Endothelial cell of umbilical vein (primary cell): ENCODE data around the gene PRR7.

Experiments
- EZH2 ChIP-seq: IDR thresholded peaks from 2 replicates; pipeline ENCODE4 v1.6.1; 2012; ENCODE audit warnings: borderline replicate concordance, low read depth, mild to moderate bottlenecking, moderate library complexity, low read length, inconsistent platforms; ENCODE audit not compliant: severe bottlenecking
- MYC ChIP-seq: IDR thresholded peaks from one replicate; pipeline ENCODE4 v1.6.1; 2011; ENCODE audit warnings: mild to moderate bottlenecking, low read depth, low read length
- POLR2A ChIP-seq: IDR thresholded peaks from 2 replicates; pipeline ENCODE4 v1.6.1; 2012; ENCODE audit warnings: low read depth, mild to moderate bottlenecking, control low read depth, low read length
- TF ChIP-seq, protein P1 (sequence below), 2 donors: IDR thresholded peaks; 1 replicate in 1 of 2; 2 replicates in 1 of 2; pipeline ENCODE4 v1.5.1; 2011; ENCODE audit warnings: low read length in 2 of 2, mild to moderate bottlenecking in 2 of 2, moderate library complexity in 2 of 2, control low read depth in 1 of 2, inconsistent platforms in 1 of 2, low read depth in 1 of 2; ENCODE audit not compliant: insufficient read depth in 1 of 2; ENCODE audit errors: extremely low read depth in 1 of 2

DNA sequence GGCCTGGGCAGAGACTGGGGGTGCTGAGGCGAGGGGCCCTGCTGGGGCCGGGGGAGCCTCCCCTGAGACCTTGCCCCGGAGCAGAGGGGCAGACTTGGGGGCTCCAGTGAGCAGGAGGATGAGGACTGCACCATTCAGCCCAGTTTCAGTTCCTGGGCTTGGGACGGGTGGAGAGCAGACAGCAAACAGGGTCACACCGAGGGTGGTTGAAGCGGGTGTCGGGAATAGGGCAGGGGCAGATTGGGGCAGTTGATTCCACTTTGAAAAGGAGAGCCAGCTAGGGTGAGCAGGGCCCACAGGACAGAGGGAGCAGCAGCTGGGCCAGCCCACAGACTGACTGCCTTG is 15.7 kb upstream of the PRR7 start:
- TF ChIP-seq, protein P1, sequence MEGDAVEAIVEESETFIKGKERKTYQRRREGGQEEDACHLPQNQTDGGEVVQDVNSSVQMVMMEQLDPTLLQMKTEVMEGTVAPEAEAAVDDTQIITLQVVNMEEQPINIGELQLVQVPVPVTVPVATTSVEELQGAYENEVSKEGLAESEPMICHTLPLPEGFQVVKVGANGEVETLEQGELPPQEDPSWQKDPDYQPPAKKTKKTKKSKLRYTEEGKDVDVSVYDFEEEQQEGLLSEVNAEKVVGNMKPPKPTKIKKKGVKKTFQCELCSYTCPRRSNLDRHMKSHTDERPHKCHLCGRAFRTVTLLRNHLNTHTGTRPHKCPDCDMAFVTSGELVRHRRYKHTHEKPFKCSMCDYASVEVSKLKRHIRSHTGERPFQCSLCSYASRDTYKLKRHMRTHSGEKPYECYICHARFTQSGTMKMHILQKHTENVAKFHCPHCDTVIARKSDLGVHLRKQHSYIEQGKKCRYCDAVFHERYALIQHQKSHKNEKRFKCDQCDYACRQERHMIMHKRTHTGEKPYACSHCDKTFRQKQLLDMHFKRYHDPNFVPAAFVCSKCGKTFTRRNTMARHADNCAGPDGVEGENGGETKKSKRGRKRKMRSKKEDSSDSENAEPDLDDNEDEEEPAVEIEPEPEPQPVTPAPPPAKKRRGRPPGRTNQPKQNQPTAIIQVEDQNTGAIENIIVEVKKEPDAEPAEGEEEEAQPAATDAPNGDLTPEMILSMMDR (IDR thresholded peaks at IDR 0.05; ENCODE audit: extremely low read depth in 1 of 2, insufficient read depth in 1 of 2, low read depth in 1 of 2, low read length in 2 of 2) = no peak
- TF ChIP-seq MYC (no peak), EZH2 (no peak), POLR2A (no peak)
